Calu3 (cell line): ENCODE measurements around the gene CLDND2. TPM values are rescaled to one million over a fixed set of nuclear protein-coding genes. Genes with fewer than 3 reads are reported as not detected.

Experiments used
- BruUV-seq: library from RNA; stranded (reverse); fragments of 400-500 nt; replicated peaks from 2 replicates; lab custom pipeline; 2021; lab: Mats Ljungman, UMichigan
- CTCF ChIA-PET: fragments of 300-600 bp; sonication (Branson Sonifier 250); formaldehyde crosslinking; loops from one replicate; lab custom pipeline; 2022; ENCODE audit warnings: antibody characterized with exemption; lab: Charles Lee
- DNase-seq: peaks from one replicate; pipeline ENCODE4 v3.0.0; 2022
- H3K27ac Mint-ChIP-seq: one replicate; pipeline ENCODE4 v1.8.0; 2022; ENCODE audit warnings: mixed read lengths; ENCODE audit not compliant: unreplicated experiment
- H3K27me3 Mint-ChIP-seq: one replicate; pipeline ENCODE4 v1.8.0; 2022; ENCODE audit warnings: mixed read lengths; ENCODE audit not compliant: unreplicated experiment
- H3K36me3 Mint-ChIP-seq: one replicate; pipeline ENCODE4 v1.8.0; 2022; ENCODE audit warnings: mild to moderate bottlenecking, moderate library complexity, mixed read lengths; ENCODE audit not compliant: insufficient read depth, unreplicated experiment
- H3K4me1 Mint-ChIP-seq: one replicate; pipeline ENCODE4 v1.8.0; 2022; ENCODE audit warnings: mild to moderate bottlenecking, low read depth, mixed read lengths; ENCODE audit not compliant: unreplicated experiment
- H3K4me3 Mint-ChIP-seq: one replicate; pipeline ENCODE4 v1.8.0; 2022; ENCODE audit warnings: mild to moderate bottlenecking, low read depth, moderate library complexity, mixed read lengths; ENCODE audit not compliant: unreplicated experiment
- H3K9me3 Mint-ChIP-seq: one replicate; pipeline ENCODE4 v1.8.0; 2022; ENCODE audit warnings: low read depth, mixed read lengths; ENCODE audit not compliant: unreplicated experiment
- CTCF ChIP-seq: fragments of 200-600 bp; IDR thresholded peaks from one replicate; pipeline ENCODE4 v1.8.0; 2022; ENCODE audit warnings: antibody characterized with exemption; ENCODE audit not compliant: unreplicated experiment
- intact Hi-C: fragments of 100-400 bp; cut with micrococcal nuclease; formaldehyde crosslinking; loops from one replicate; pipeline ENCODE4 v1.10.0; 2022; ENCODE audit not compliant: unreplicated experiment
- total RNA-seq: library from RNA; stranded (reverse); gene quantifications from 2 replicates; pipeline ENCODE4 v1.2.3, GENCODE V29; 2022

Gene CLDND2
- total RNA-seq, 1 experiment from 2014 or later: 1.2 TPM

GRCh38 chr19:51371186-51371690 lies 2.4 kb upstream of the CLDND2 start:
- Mint-ChIP-seq H3K27ac (no peak overlapping the region), H3K9me3 (no peaks in the 10 kb centered on the region), H3K4me3 (no peak overlapping the region), H3K4me1 (no peaks in the 10 kb centered on the region), H3K27me3 (peaks cover 51% of the 10 kb centered on the region), H3K36me3 (peaks cover 33% of the 10 kb centered on the region)
- CTCF ChIA-PET: interaction anchor here (0.7 kb wide), 1 partner anchor 13 kb away, joined by 9 read pairs; no protein-coding TSS in a partner anchor
- no TSS peak for BruUV-seq
- no peak for DNase-seq
- intact Hi-C loops: no loop called here
- TF ChIP-seq CTCF: no peak

- no peak overlapping the region for H3K4me3 Mint-ChIP-seq
- no peaks in the 10 kb centered on the region for H3K4me1 Mint-ChIP-seq
- H3K27me3 Mint-ChIP-seq: peaks cover 51% of the 10 kb centered on the region
- intact Hi-C loops: no loop called here
- no peak for DNase-seq
- TF ChIP-seq CTCF: no peak
- no peaks in the 10 kb centered on the region for H3K9me3 Mint-ChIP-seq
- no TSS peak for BruUV-seq
- CTCF ChIA-PET: interaction anchor here (0.7 kb wide), 1 partner anchor 249 kb away, joined by 4 read pairs; no protein-coding TSS in a partner anchor
- peaks cover 43% of the 10 kb centered on the region for H3K36me3 Mint-ChIP-seq
- no peak overlapping the region for H3K27ac Mint-ChIP-seq
These were observed 1.4 kb upstream of the CLDND2 start for GRCh38 chr19:51370230-51370629.

GRCh38 chr19:51367565-51368365 lies 1.0 kb downstream of the CLDND2 start:
- peaks cover 57% of the 10 kb centered on the region for H3K36me3 Mint-ChIP-seq
- H3K27ac Mint-ChIP-seq: peak overlapping the region; percentile 93
- CTCF ChIA-PET: interaction anchor here (0.6 to 1.7 kb wide), 7 partner anchors 8 to 639 kb away, joined by 3 to 17 read pairs (median 3); partner anchors contain the start of gene LIM2
- TSS peak; percentile 79 for BruUV-seq
- no peaks in the 10 kb centered on the region for H3K9me3 Mint-ChIP-seq
- peaks cover 20% of the 10 kb centered on the region for H3K4me1 Mint-ChIP-seq
- peak; percentile 100 for DNase-seq
- TF ChIP-seq CTCF: no peak
- peaks cover 32% of the 10 kb centered on the region for H3K27me3 Mint-ChIP-seq
- H3K4me3 Mint-ChIP-seq: peak overlapping the region; percentile 80
- intact Hi-C loops: loop anchor here (2.0 kb wide), 1 partner anchor 29 kb away; no protein-coding TSS in a partner anchor

- peak overlapping the region; percentile 93 for H3K27ac Mint-ChIP-seq
- TF ChIP-seq CTCF: no peak
- H3K9me3 Mint-ChIP-seq: no peaks in the 10 kb centered on the region
- no peak for DNase-seq
- CTCF ChIA-PET: interaction anchor here (0.6 to 1.7 kb wide), 7 partner anchors 8 to 638 kb away, joined by 3 to 17 read pairs (median 3); partner anchors contain the start of gene LIM2
- intact Hi-C loops: loop anchor here (2.0 kb wide), 1 partner anchor 28 kb away; no protein-coding TSS in a partner anchor
- peaks cover 25% of the 10 kb centered on the region for H3K4me1 Mint-ChIP-seq
- H3K4me3 Mint-ChIP-seq: peak overlapping the region; percentile 80
- BruUV-seq: no TSS peak
- H3K27me3 Mint-ChIP-seq: peaks cover 26% of the 10 kb centered on the region
- peaks cover 61% of the 10 kb centered on the region for H3K36me3 Mint-ChIP-seq
These were observed 1.6 kb downstream of the CLDND2 start for GRCh38 chr19:51367255-51367564.
